A673 (cell line): ENCODE measurements around the gene GP2.

ENCODE experiments used
- CTCF ChIP-seq: fragments of 300-800, 200-600 bp; sonication (generic); conservative IDR thresholded peaks from 2 replicates; pipeline ENCODE4 v1.5.1; 2017; ENCODE audit warnings: low read depth, mild to moderate bottlenecking, antibody characterized with exemption, low read length, moderate library complexity, mixed read lengths
- EZH2 ChIP-seq: fragments of 200-600 bp; sonication (generic); IDR thresholded peaks from 2 replicates; pipeline ENCODE4 v1.6.1; 2017; ENCODE audit warnings: borderline replicate concordance, low read depth, mild to moderate bottlenecking, mixed read lengths, antibody characterized with exemption, low read length; ENCODE audit not compliant: poor library complexity, severe bottlenecking

DNA sequence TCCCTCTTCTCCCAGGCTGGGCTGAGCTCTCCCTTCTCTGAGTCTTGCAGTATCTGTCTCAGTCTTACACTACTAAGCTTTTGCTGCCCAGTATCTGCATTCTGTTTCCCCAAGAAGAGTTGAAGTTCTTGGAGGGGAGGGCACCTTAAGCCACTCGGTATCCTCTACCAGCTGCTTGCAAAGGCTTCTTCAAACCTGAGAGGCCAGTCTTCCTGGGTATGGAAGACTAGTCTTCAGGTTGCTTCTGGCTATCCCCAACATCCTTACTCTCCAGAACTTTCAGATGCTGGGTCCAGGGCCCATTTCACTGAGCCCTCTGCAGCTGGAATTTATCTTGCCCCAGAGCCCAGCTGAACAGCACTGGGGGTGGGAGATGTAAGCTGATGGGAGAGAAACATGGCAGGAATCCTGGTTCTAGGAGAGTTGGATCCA lies 20.1 kb downstream of the GP2 start:
- TF ChIP-seq CTCF, result no peak
- no peak for TF ChIP-seq EZH2
